Putamen (tissue), 1 donor: ENCODE results near the gene TBX18.
A peak's percentile ranks its signal among the peaks of the same experiment; 100 is the strongest.

Experiments used
- DNase-seq: peaks from one replicate; pipeline ENCODE4 v3.0.0-alpha.2; 2016; ENCODE audit warnings: low spot score

TBX18 gene

GRCh38 chr6:84764332-84765049, at the start of gene TBX18:
Gene TBX18, minus strand, starts transcription at chr6:84764598. Its CDS starts 417 bp downstream, at chr6:84764181.
- DNase-seq = peak; percentile 15

GRCh38 chr6:84811351-84811750, 47.0 kb upstream of the TBX18 start:
- no peak for DNase-seq

- DNase-seq = no peak
Measured at GRCh38 chr6:84809455-84809854, 45.1 kb upstream of the TBX18 start.

DNA sequence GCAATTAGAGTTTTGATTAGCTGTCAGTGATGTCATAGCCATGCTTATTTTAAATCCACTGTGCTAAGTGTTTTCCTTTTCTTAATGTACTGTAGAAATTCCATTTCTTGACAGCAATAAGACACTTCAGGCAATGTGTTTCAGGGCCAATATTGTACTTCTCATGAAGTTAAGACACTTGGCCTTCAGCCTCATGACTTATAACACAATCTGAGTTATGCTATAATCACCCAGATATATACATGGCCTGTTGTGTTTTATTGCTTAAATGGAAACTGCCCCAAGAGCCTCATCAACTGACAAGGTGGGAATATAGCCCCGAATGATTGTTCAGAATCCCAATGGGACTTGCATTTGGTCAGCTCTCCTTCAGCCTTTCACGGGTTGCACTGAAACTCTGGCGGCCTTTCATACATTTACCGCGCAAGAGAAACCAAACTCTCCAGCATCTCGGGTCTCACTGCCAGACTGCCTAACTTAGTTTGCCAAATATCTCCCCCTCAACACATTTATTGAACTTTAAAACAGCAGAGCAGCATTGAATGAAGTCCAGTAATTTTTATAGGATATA, 44.2 kb upstream of the TBX18 start:
- DNase-seq = no peak

- no peak for DNase-seq
Measured at GRCh38 chr6:84805145-84805544, 40.7 kb upstream of the TBX18 start.

DNA sequence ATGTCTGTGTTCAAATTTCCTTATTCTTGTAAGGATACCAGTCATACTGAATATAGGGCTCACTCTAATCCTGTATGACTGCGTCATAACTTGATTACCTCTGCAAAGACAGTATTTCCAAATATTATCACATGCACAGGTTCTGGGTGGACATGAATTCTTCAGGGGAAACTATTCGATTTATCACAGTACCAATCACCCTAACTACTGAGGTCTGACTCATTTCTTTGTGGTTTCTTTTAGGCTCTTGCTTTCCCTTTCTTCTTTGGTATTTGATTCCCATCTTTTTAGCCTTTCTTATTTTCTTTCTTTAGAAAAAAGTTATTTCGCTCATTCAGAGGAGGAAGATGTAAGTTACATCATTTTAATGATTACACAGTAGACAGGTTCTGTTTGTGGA, 40.3 kb upstream of the TBX18 start:
- no peak for DNase-seq

- DNase-seq = no peak
Measured at GRCh38 chr6:84801250-84801649, 36.9 kb upstream of the TBX18 start.

DNA sequence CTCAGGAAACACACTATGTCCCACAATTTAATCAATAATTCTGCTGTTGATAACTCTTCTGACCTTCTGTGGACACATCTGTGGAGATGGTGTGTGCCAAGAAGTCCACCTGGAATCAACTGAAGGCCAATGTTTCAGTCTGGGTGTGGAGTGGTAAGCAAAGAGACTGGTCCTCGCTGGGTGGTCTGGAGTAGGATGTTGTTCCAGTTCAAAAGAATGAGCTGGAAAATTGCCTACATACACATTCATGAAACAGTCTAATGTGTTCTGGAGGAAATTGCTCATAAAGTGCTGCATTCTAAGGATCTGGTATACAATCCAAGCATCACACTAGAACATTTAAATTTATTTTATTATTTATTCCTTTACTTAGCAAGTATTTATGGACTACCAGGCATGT, 33.9 kb upstream of the TBX18 start:
- DNase-seq = no peak

- DNase-seq = no peak
Measured at GRCh38 chr6:84796343-84796742, 31.9 kb upstream of the TBX18 start.

DNA sequence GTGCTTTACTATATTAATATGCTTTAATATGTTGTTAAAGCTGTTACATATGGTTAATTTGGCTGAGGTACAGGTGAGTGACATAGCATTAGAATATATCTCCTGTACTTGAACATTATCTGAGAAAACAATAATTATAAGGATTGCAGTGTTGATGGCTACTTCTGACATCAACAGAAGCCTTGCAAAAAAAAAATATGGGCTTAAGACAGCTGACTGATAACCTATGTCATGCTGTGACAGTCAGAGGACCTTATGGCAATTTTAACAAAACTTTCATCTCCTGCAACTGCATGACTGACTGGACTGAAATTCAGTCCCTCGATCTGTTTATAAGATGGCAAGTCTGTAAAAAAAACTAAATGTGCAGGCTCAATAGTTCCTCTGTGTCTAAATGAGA, 27.5 kb upstream of the TBX18 start:
- no peak for DNase-seq

GRCh38 chr6:84791233-84791632, 26.8 kb upstream of the TBX18 start:
- DNase-seq = no peak

- DNase-seq = no peak
Measured at GRCh38 chr6:84789170-84789569, 24.8 kb upstream of the TBX18 start.

- DNase-seq = no peak
Measured at GRCh38 chr6:84788689-84789088, 24.3 kb upstream of the TBX18 start.

DNA sequence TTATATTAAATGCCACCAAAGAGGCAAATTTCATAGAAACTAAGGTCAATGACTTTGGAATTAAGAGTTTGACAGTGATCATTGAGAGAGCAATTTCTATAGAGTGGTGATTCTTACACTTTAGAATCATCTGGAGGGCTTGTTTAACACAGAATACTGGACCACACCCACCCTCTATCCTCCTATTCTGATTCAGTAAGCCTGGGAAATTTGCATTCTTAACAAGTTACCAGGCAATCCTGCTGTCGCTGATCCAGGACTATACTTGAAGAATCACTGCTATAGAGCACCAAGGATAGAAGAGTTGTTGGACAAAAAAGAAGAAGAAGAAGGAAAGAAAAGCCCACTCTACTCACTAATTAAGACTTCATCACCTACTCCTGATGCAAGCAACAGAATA, 21.3 kb upstream of the TBX18 start:
- no peak for DNase-seq

GRCh38 chr6:84779917-84780316, 15.5 kb upstream of the TBX18 start:
- no peak for DNase-seq

DNA sequence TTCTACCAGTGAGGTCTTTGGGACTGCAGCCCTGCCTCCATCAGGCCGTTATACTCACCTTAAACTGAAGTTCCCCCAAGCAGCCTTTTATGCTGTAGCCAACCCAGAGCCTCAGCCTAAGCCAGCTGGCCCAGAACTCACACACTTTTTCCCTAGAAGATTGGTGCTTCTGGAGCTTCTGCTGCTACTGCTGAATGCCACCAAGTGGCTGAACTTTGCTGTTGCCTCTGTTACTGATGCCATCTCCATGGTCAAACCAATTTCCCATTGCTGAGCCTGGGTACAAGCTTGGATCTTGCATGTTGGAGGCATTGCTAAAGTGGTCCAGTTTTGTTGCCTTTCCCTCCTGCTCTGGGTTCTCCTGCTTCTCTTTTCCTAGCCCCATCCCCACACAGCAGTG, 15.0 kb upstream of the TBX18 start:
- no peak for DNase-seq

DNA sequence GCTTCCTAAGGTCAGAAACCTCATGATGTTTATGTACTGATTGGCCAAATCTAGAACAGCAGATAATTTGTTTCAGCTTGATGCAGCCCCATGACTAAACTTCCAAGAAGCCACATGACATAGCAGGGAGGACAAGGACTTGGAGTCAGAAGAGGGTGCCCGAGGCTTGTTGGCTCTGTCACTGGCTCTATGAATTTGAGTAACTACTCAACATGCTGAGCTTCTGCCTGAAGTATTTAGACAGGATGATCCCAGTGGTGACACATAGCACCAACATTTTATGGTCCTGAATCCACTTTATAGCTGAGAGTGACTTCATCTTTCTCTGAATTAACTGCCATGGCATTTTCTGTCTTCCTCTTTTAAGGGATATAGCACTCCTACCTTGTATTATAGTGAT, 13.5 kb upstream of the TBX18 start:
- no peak for DNase-seq

GRCh38 chr6:84776392-84776791, 12.0 kb upstream of the TBX18 start:
- no peak for DNase-seq

DNA sequence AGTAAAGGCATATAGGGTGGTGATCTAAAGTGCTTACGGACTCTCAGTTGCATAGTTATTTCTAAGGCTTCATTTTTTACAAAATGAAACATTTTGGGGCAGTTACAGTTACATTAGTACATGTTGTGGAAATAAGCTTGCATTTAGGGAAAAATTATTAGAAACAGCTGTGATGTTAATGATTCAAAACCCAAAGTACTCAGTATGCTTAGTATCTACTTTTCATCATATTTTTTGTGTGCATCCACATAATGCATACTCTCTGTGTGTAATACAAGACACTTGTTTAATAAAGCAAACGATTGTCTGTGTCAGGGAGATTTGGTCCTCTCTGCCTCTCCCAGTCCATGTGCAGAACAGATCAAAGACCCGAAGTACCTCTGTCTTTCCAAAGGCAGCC, 11.4 kb upstream of the TBX18 start:
- no peak for DNase-seq

DNA sequence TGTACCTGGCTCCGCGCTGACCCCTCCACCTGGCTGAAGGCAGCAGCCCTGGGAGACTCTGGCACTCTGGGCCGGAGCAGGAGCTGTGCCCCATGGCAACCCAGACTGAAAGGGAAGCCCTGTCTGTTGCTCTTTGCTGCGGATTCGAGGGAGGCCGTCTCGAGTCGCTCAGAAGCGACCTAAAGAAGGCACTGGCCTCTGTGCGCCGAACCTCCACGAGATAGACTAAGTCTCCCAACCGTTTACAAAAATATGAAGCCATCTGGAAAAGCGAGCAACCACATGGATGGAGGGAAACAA, 10.5 kb upstream of the TBX18 start:
- no peak for DNase-seq

GRCh38 chr6:84774157-84774984, 10.0 kb upstream of the TBX18 start:
- DNase-seq = no peak

- DNase-seq = no peak
Measured at GRCh38 chr6:84773431-84774156, 9.2 kb upstream of the TBX18 start.

DNA sequence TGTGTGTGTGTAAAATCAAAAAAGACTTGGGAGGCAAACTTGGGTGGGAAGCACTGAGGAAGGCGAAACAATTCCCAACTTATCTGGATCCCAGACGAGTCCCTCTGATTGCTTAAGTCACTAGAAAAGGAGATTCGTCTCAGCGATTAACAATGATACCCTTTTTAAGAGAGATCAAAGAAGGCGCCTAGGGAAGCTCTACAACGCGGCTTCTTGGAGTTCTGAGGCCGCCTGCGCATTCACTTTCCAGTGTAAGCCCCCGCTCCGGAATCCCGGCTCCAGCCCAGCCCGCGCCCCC, 8.7 kb upstream of the TBX18 start:
- no peak for DNase-seq
